COLO668 (cell line): ENCODE data around the gene FAHD2A.
"Not testable (repeated sequence)": the region's sequence is repeated elsewhere in the genome, so short reads cannot be mapped to it uniquely, and the experiment has no call there.

ENCODE experiments used
- DNase-seq: peaks from one replicate; lab custom pipeline; 2025; ENCODE audit not compliant: unreplicated experiment; lab: John Stamatoyannopoulos, UW

The FAHD2A gene

GRCh38 chr2:95433373-95433772 lies 30.9 kb downstream of the FAHD2A start:
- DNase-seq = not testable (repeated sequence)

GRCh38 chr2:95433973-95434372 lies 31.5 kb downstream of the FAHD2A start:
- not testable (repeated sequence) for DNase-seq

GRCh38 chr2:95434507-95435076 lies 32.1 kb downstream of the FAHD2A start:
- not testable (repeated sequence) for DNase-seq

GRCh38 chr2:95435162-95435871 lies 32.8 kb downstream of the FAHD2A start:
- not testable (repeated sequence) for DNase-seq

GRCh38 chr2:95435872-95436209 lies 33.3 kb downstream of the FAHD2A start:
- not testable (repeated sequence) for DNase-seq

GRCh38 chr2:95442474-95443099 lies 40.1 kb downstream of the FAHD2A start:
- DNase-seq = not testable (repeated sequence)

- DNase-seq = not testable (repeated sequence)
These were observed 42.8 kb downstream of the FAHD2A start for GRCh38 chr2:95445317-95445716.

- DNase-seq = not testable (repeated sequence)
These were observed 60.8 kb downstream of the FAHD2A start for GRCh38 chr2:95463292-95463691.
